GM10847 (cell line): ENCODE data around the gene CAPN8.

ENCODE experiments used
- POLR2A ChIP-seq: IDR thresholded peaks from 2 replicates; pipeline ENCODE4 v1.6.1; 2011; ENCODE audit not compliant: insufficient read length; ENCODE audit errors: extremely low read depth

CAPN8 gene

GRCh38 chr1:223651291-223651991 lies 14.1 kb downstream of the CAPN8 start:
- no peak for TF ChIP-seq POLR2A

- no peak for TF ChIP-seq POLR2A
Observed at GRCh38 chr1:223650465-223650864, 15.0 kb downstream of the CAPN8 start.

GRCh38 chr1:223649222-223649621 lies 16.3 kb downstream of the CAPN8 start:
- no peak for TF ChIP-seq POLR2A

- no peak for TF ChIP-seq POLR2A
Observed at GRCh38 chr1:223647249-223647648, 18.3 kb downstream of the CAPN8 start.

GRCh38 chr1:223645903-223646302 lies 19.6 kb downstream of the CAPN8 start:
- no peak for TF ChIP-seq POLR2A

GRCh38 chr1:223642237-223642636 lies 23.3 kb downstream of the CAPN8 start:
- no peak for TF ChIP-seq POLR2A

GRCh38 chr1:223641523-223642039 lies 23.9 kb downstream of the CAPN8 start:
- no peak for TF ChIP-seq POLR2A

GRCh38 chr1:223639331-223639749 lies 26.2 kb downstream of the CAPN8 start:
- TF ChIP-seq POLR2A = no peak

GRCh38 chr1:223635236-223635635 lies 30.3 kb downstream of the CAPN8 start:
- TF ChIP-seq POLR2A = no peak

GRCh38 chr1:223634423-223634822 lies 31.1 kb downstream of the CAPN8 start:
- no peak for TF ChIP-seq POLR2A

GRCh38 chr1:223631956-223632355 lies 33.5 kb downstream of the CAPN8 start:
- TF ChIP-seq POLR2A = no peak

GRCh38 chr1:223631473-223631872 lies 34.0 kb downstream of the CAPN8 start:
- TF ChIP-seq POLR2A = no peak

- no peak for TF ChIP-seq POLR2A
Observed at GRCh38 chr1:223629126-223629457, 36.4 kb downstream of the CAPN8 start.

- no peak for TF ChIP-seq POLR2A
Observed at GRCh38 chr1:223628233-223629125, 37.0 kb downstream of the CAPN8 start.

GRCh38 chr1:223622132-223622842 lies 43.2 kb downstream of the CAPN8 start:
- no peak for TF ChIP-seq POLR2A

- TF ChIP-seq POLR2A = no peak
Observed at GRCh38 chr1:223621312-223621734, 44.2 kb downstream of the CAPN8 start.

GRCh38 chr1:223620297-223620897 lies 45.1 kb downstream of the CAPN8 start:
- no peak for TF ChIP-seq POLR2A
